Prostate gland (tissue), 2 donors: Measurements from ENCODE around the gene EPB41L2. TPM values are rescaled to one million over a fixed set of nuclear protein-coding genes. Genes with fewer than 3 reads are reported as not detected.

Source experiments
- DNase-seq: peaks from one replicate; pipeline ENCODE4 v3.0.0-alpha.2; 2019; ENCODE audit warnings: low spot score
- H3K27ac ChIP-seq, 2 donors: fragments of 200-600 bp; sonication (generic); 2 replicates each; pipeline ENCODE4 v1.5.1; 2017 to 2019
- H3K27me3 ChIP-seq: fragments of 200-600 bp; sonication (generic); replicated peaks from 2 replicates; pipeline ENCODE4 v1.5.1; 2019; ENCODE audit not compliant: insufficient read depth
- H3K36me3 ChIP-seq, 2 donors: fragments of 200-600 bp; sonication (generic); 1 replicate in 1 of 2; 2 replicates in 1 of 2; pipeline versions ENCODE4 v1.5.1 to v1.8.1; 2017 to 2019
- H3K4me1 ChIP-seq: fragments of 200-600 bp; sonication (generic); replicated peaks from 2 replicates; pipeline ENCODE4 v1.5.1; 2019
- H3K4me3 ChIP-seq, 2 donors: fragments of 200-600 bp; sonication (generic); 2 replicates each; pipeline ENCODE4 v1.5.1; 2017 to 2019
- H3K9me3 ChIP-seq: fragments of 200-600 bp; sonication (generic); 2 replicates; pipeline ENCODE4 v1.5.1; 2017
- CTCF ChIP-seq, 4 experiments: fragments of 200-600 bp in 2 of 4; fragments of 450-650 bp in 2 of 4; sonication (generic) in 2 of 4; IDR thresholded peaks; 1 replicate in 3 of 4; 2 replicates in 1 of 4; pipeline ENCODE4 v1.5.1; 2016 to 2019; ENCODE audit warnings: antibody characterized with exemption in 4 of 4, mild to moderate bottlenecking in 2 of 4, moderate library complexity in 2 of 4
- POLR2A ChIP-seq: fragments of 450-650 bp; IDR thresholded peaks from one replicate; pipeline ENCODE4 v1.6.1; 2016; ENCODE audit warnings: antibody characterized with exemption, mild to moderate bottlenecking
- POLR2AphosphoS5 ChIP-seq: sonication (generic); formaldehyde crosslinking; IDR thresholded peaks from one replicate; pipeline ENCODE4 v1.6.1; 2017; ENCODE audit warnings: antibody characterized with exemption
- WGBS: methylation state at CpG from one replicate; pipeline ENCODE4 v1.1.5; 2018; 5-methylcytosine and 5-hydroxymethylcytosine counted together
- intact Hi-C: fragments of 100-400 bp; cut with DNase I; formaldehyde crosslinking; loops from one replicate; pipeline ENCODE4 v1.14.2; 2022
- total RNA-seq, 2 donors: library from RNA; depleted of rRNA; stranded (reverse); fragments of >200 nt; gene quantifications; one replicate each; pipeline ENCODE4 v1.1.0, GENCODE V29; 2016

EPB41L2 gene
- total RNA-seq, 2 donors from 2014 or later, result 11.9 to 105 TPM

DNA sequence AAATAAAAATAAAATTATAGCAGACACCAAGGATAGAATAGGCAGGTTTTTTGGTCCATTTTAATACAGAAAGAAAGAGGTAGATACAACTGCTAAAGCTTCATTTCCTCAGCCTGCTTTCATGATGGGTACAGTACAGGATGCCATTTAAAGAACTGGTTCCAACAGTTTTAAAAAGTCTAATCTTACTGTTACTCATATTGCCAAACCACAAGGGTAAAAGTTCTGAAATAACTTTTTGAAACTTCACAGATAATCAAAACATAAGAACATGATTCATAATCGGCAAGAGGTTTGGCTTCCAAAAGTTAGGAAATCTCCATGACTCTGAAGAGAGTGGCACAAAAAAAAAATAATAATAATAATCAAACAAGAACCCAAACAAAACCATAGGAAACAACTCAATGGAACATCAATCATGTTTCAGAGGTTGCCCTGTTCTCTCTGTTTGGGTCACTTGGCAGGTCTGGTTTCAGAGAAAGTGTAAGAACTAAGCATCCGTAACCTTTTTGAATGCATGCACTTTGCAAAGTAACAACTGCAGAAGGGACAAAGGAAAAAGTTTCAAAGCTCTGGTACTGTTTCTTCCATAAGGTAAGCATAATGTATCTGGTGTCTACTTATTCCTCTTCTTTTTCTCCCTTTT lies 156.2 kb downstream of the EPB41L2 start:
- Histone ChIP-seq H3K36me3 (no peaks in the 10 kb centered on the region), H3K4me1 (no peaks in the 10 kb centered on the region), H3K9me3 (no peaks in the 10 kb centered on the region), H3K27me3 (no peaks in the 10 kb centered on the region), H3K27ac (no peak overlapping the region), H3K4me3 (no peak overlapping the region)
- DNase-seq, result no peak
- WGBS, result 80% methylated on average over 2 of the region's 2 CpGs
- intact Hi-C loops, result no loop called here
- TF ChIP-seq POLR2A (no peak), POLR2AphosphoS5 (no peak), CTCF (IDR thresholded peaks at IDR 0.05) (no peak)

GRCh38 chr6:130903602-130904001 lies 159.4 kb downstream of the EPB41L2 start:
- TF ChIP-seq CTCF (IDR thresholded peaks at IDR 0.05) (no peak), POLR2A (no peak), POLR2AphosphoS5 (no peak)
- no peak for DNase-seq
- no peak overlapping the region for H3K27ac ChIP-seq
- no peaks in the 10 kb centered on the region for H3K4me1 ChIP-seq
- no peaks in the 10 kb centered on the region for H3K27me3 ChIP-seq
- H3K36me3 ChIP-seq, result no peaks in the 10 kb centered on the region
- no peak overlapping the region for H3K4me3 ChIP-seq
- intact Hi-C loops, result no loop called here
- H3K9me3 ChIP-seq, result no peaks in the 10 kb centered on the region

DNA sequence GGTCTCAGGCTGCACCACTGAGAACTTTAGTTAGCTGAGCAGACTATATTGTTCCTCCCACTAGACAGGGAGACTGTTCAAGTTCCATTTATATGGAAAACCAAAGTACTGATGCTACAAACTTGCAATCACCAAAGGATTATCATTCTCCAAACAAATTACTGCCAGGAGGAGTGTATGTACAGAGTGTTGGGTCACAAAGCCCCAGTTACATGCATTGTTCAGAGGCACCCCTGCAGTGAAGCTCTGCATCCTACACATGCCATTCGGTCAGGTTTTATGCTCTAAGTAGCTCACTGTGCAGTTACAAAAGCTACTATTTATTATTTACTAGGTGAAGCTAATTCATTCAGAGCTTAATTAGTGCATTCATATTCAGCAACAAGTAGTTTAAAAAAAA lies 160.0 kb downstream of the EPB41L2 start:
- Histone ChIP-seq H3K4me3 (no peak overlapping the region), H3K4me1 (no peaks in the 10 kb centered on the region), H3K9me3 (no peaks in the 10 kb centered on the region), H3K36me3 (no peaks in the 10 kb centered on the region), H3K27ac (no peak overlapping the region), H3K27me3 (no peaks in the 10 kb centered on the region)
- TF ChIP-seq POLR2AphosphoS5 (no peak), POLR2A (no peak), CTCF (IDR thresholded peaks at IDR 0.05) (no peak)
- no peak for DNase-seq
- intact Hi-C loops, result no loop called here
- WGBS, result 100% methylated on average over 1 of the region's 1 CpG

- TF ChIP-seq POLR2A, result no peak
- no peak for TF ChIP-seq CTCF (IDR thresholded peaks at IDR 0.05)
- TF ChIP-seq POLR2AphosphoS5, result no peak
Observed at GRCh38 chr6:130900913-130901312, 162.1 kb downstream of the EPB41L2 start.

GRCh38 chr6:130896249-130896648 lies 166.8 kb downstream of the EPB41L2 start:
- DNase-seq, result no peak
- WGBS, result 97% methylated on average over 5 of the region's 5 CpGs
- Histone ChIP-seq H3K36me3 (no peaks in the 10 kb centered on the region), H3K4me1 (no peaks in the 10 kb centered on the region), H3K9me3 (no peaks in the 10 kb centered on the region), H3K27ac (no peak overlapping the region), H3K4me3 (no peak overlapping the region), H3K27me3 (no peaks in the 10 kb centered on the region)
- intact Hi-C loops, result no loop called here
- no peak for TF ChIP-seq CTCF (IDR thresholded peaks at IDR 0.05)

More at GRCh38 chr6:130900913-130901312, 162.1 kb downstream of the EPB41L2 start:
- Histone ChIP-seq H3K9me3 (no peaks in the 10 kb centered on the region), H3K4me1 (no peaks in the 10 kb centered on the region), H3K4me3 (no peak overlapping the region), H3K27me3 (no peaks in the 10 kb centered on the region), H3K27ac (no peak overlapping the region), H3K36me3 (no peaks in the 10 kb centered on the region)
- intact Hi-C loops, result no loop called here
- no peak for DNase-seq
- 61% methylated on average over 3 of the region's 3 CpGs for WGBS
